ENCODE results near the gene LRRC14B.

GRCh38 chr5:178110-178509 lies 13.2 kb upstream of the LRRC14B start:
- TF ChIP-seq CTCF (conservative IDR thresholded peaks at IDR 0.05) = no peak
- no peak for TF ChIP-seq ZFX (IDR thresholded peaks at IDR 0.05)

All from C4-2B (cell line).